Panc1 (cell line): ENCODE results near the gene SERHL2. TPM values are rescaled to one million over a fixed set of nuclear protein-coding genes. Genes with fewer than 3 reads are reported as not detected.
A peak's percentile ranks its signal among the peaks of the same experiment; 100 is the strongest.

Source experiments
- ATAC-seq: fragments of 200-7000 bp; cut with Tn5 transposase; 2 replicates; pipeline ENCODE4 v1.9.1; 2020; ENCODE audit warnings: mild to moderate bottlenecking, moderate library complexity
- BruUV-seq: library from RNA; stranded (reverse); fragments of 400-500 nt; replicated peaks from 2 replicates; lab custom pipeline; 2021; lab: Mats Ljungman, UMichigan
- CTCF ChIA-PET: fragments of 300-600 bp; sonication (Branson Sonifier 250); formaldehyde crosslinking; loops from one replicate; lab custom pipeline; 2022; ENCODE audit warnings: antibody characterized with exemption; lab: Charles Lee
- POLR2A ChIA-PET: fragments of 300-600 bp; sonication (Branson Sonifier 250); formaldehyde crosslinking; loops from one replicate; lab custom pipeline; 2022; ENCODE audit warnings: antibody characterized with exemption; lab: Charles Lee
- DNase-seq: peaks from one replicate; pipeline ENCODE4 v3.0.0-alpha.2; 2010; ENCODE audit warnings: low read depth, low spot score
- H3K27ac ChIP-seq: 2 replicates; pipeline ENCODE4 v1.5.1; 2011; ENCODE audit warnings: mild to moderate bottlenecking, low read length, inconsistent platforms
- H3K27me3 ChIP-seq: fragments of 200-500 bp; sonication (Bioruptor generic); 2 replicates; pipeline ENCODE4 v1.6.0; 2014; ENCODE audit warnings: low read length, inconsistent platforms; ENCODE audit not compliant: control insufficient read depth, insufficient read depth
- H3K36me3 ChIP-seq: fragments of 200-500 bp; sonication (Bioruptor generic); 2 replicates; pipeline ENCODE4 v1.5.1; 2014; ENCODE audit warnings: inconsistent platforms, mild to moderate bottlenecking, low read length, moderate library complexity; ENCODE audit not compliant: control insufficient read depth, insufficient read depth
- H3K4me1 ChIP-seq: 2 replicates; pipeline ENCODE4 v1.5.1; 2011; ENCODE audit warnings: inconsistent platforms, mild to moderate bottlenecking, low read length, moderate library complexity; ENCODE audit not compliant: control insufficient read depth, insufficient read depth
- H3K4me3 ChIP-seq, 2 experiments: 2 replicates each; pipeline ENCODE4 v1.5.1; 2011 to 2012; ENCODE audit warnings: low read depth in 2 of 2, low read length in 2 of 2, mild to moderate bottlenecking in 2 of 2, inconsistent platforms in 1 of 2, moderate library complexity in 1 of 2
- H3K9me3 ChIP-seq: fragments of 200-500 bp; sonication (Bioruptor generic); 2 replicates; pipeline ENCODE4 v1.5.1; 2014; ENCODE audit warnings: low read depth, mild to moderate bottlenecking, inconsistent platforms, low read length, moderate library complexity; ENCODE audit not compliant: control insufficient read depth, insufficient read depth
- CTCF ChIP-seq: fragments of 450-650 bp; IDR thresholded peaks from 2 replicates; pipeline ENCODE4 v1.5.1; 2017; ENCODE audit warnings: mild to moderate bottlenecking
- POLR2AphosphoS5 ChIP-seq: IDR thresholded peaks from 2 replicates; pipeline ENCODE4 v1.6.1; 2012; ENCODE audit warnings: mild to moderate bottlenecking, low read depth, low read length, moderate library complexity
- REST ChIP-seq, 2 experiments: IDR thresholded peaks; 2 replicates each; pipeline ENCODE4 v1.6.1; 2011 to 2012; ENCODE audit warnings: low read depth in 2 of 2, control low read depth in 1 of 2, low read length in 1 of 2, mild to moderate bottlenecking in 1 of 2, moderate library complexity in 1 of 2; ENCODE audit not compliant: insufficient read depth in 1 of 2
- SIN3A ChIP-seq: IDR thresholded peaks from 2 replicates; pipeline ENCODE4 v1.6.1; 2012; ENCODE audit warnings: low read depth, mild to moderate bottlenecking, low read length, moderate library complexity, borderline replicate concordance; ENCODE audit not compliant: insufficient read depth
- TCF7L2 ChIP-seq: IDR thresholded peaks from 2 replicates; pipeline ENCODE4 v1.6.1; 2011; ENCODE audit warnings: mild to moderate bottlenecking, low read depth, low read length, inconsistent platforms
- in situ Hi-C: cut with HindIII; loops from 2 replicates; pipeline ENCODE4 v1.10.0; 2016; ENCODE audit warnings: low sequenced_read_pairs, low pct_unique_long_range_greater_than_20kb
- intact Hi-C: fragments of 100-400 bp; cut with micrococcal nuclease; formaldehyde crosslinking; loops from one replicate; pipeline ENCODE4 v1.10.0; 2022; ENCODE audit not compliant: unreplicated experiment
- total RNA-seq: library from RNA; stranded (reverse); gene quantifications from one replicate; pipeline ENCODE4 v1.2.1, GENCODE V29; 2021; ENCODE audit not compliant: unreplicated experiment

SERHL2 gene
- total RNA-seq, 1 experiment from 2014 or later = 1.6 TPM

- BruUV-seq = TSS peak; percentile 68
- in situ Hi-C loops = no loop called here
- no peak for DNase-seq
- Histone ChIP-seq H3K27ac (peak overlapping the region; percentile 99), H3K36me3 (no peaks in the 10 kb centered on the region; the same call in 1 of the 2 replicates), H3K27me3 (no peaks in the 10 kb centered on the region), H3K4me1 (peaks cover 40% of the 10 kb centered on the region), H3K4me3 (peak overlapping the region; percentile 85 to 88), H3K9me3 (no peaks in the 10 kb centered on the region)
- CTCF ChIA-PET = interaction anchor here (0.5 kb wide), 1 partner anchor 16 kb away, joined by 4 read pairs; no protein-coding TSS in a partner anchor
- no peak for ATAC-seq
- TF ChIP-seq CTCF (no peak), SIN3A (no peak), TCF7L2 (no peak), POLR2AphosphoS5 (no peak), REST (IDR thresholded peaks at IDR 0.05; ENCODE audit: insufficient read depth in 1 of 2, low read depth in 2 of 2, low read length in 1 of 2) (no peak)
- POLR2A ChIA-PET = no interaction called here
- intact Hi-C loops = no loop called here
These were observed 60.1 kb downstream of the SERHL2 start for GRCh38 chr22:42613872-42614301.

- peak; percentile 85 for ATAC-seq
- Histone ChIP-seq H3K4me3 (peak within 1 kb of the TSS; percentile 85 to 88), H3K27me3 (no peaks in the 10 kb centered on the region), H3K27ac (peak within 1 kb of the TSS; percentile 99), H3K9me3 (no peaks in the 10 kb centered on the region), H3K36me3 (no peaks in the 10 kb centered on the region; the same call in 1 of the 2 replicates), H3K4me1 (peaks cover 34% of the 10 kb centered on the region)
- CTCF ChIA-PET = no interaction called here
- intact Hi-C loops = no loop called here
- DNase-seq = no peak
- TF ChIP-seq TCF7L2 (peak; percentile 9; the same call in 1 of the 2 replicates), REST (IDR thresholded peaks at IDR 0.05; ENCODE audit: insufficient read depth in 1 of 2, low read depth in 2 of 2, low read length in 1 of 2) (no peak), CTCF (peak; percentile 25; the same call in 1 of the 2 replicates), POLR2AphosphoS5 (no peak)
- BruUV-seq = no TSS peak
- POLR2A ChIA-PET = interaction anchor here (0.5 to 0.7 kb wide), 5 partner anchors 22 to 1327 kb away, joined by 3 to 9 read pairs (median 6); no protein-coding TSS in a partner anchor
- in situ Hi-C loops = no loop called here
These were observed 60.7 kb downstream of the SERHL2 start, which contains the start of gene POLDIP3 for GRCh38 chr22:42614312-42615091. POLDIP3 (minus strand) TSS chr22:42614883; CDS start chr22:42614857, 26 bp downstream.
